ENCODE data around the gene ADARB2. TPM values are rescaled to one million over a fixed set of nuclear protein-coding genes. Genes with fewer than 3 reads are reported as not detected.

Gene ADARB2
- total RNA-seq, 6 experiments from 2014 or later: not detected

DNA sequence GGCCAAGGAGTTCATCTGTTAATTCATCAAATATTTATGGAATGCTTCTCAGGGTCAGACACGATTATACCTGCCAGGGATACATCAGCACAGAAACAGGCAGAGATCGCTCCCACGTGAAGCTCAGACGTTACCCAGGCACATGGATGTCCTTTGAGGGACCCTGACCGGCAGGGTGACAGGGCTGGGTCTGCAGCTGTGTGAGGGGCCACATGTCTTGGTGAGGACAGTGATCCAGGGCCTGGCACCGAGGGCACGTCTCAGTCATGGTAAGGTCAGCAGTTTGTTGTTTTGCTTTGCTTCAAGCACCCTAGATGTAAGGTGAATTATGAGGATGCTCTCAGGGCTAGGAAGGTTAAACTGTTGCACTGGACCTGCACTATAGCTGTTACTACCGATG, 453.2 kb downstream of the ADARB2 start:
- DNase-seq: no peak
- Mint-ChIP-seq H3K4me1 (ENCODE audit: low read depth) (no peaks in the 10 kb centered on the region), H3K9me3 (peaks cover 35% of the 10 kb centered on the region), H3K4me3 (no peak overlapping the region), H3K36me3 (ENCODE audit: low read depth) (no peaks in the 10 kb centered on the region), H3K27me3 (ENCODE audit: insufficient read depth) (no peaks in the 10 kb centered on the region), H3K27ac (no peak overlapping the region)
- TF ChIP-seq CTCF (IDR thresholded peaks at IDR 0.05): no peak

DNA sequence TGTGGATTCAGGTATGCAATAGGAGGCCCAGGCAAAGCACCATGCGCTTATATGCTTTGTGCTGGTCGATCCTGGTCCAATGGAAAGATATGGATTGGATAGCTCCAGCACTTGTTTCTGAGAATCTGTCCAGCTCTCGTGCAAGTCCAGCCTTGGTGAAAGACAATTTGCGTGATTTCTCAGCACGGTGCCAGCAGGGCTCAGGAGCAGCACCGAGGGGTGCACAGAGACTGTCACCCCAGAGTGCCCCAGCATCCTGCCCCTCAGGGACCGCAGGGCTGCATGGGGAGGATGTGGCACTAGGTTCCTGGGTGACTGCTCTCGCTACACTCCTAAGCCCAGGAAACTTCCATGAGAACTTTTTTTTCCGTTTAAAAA, 455.9 kb downstream of the ADARB2 start:
- H3K27ac Mint-ChIP-seq: no peak overlapping the region
- H3K9me3 Mint-ChIP-seq: peaks cover 45% of the 10 kb centered on the region
- DNase-seq: no peak
- no peak for TF ChIP-seq CTCF (IDR thresholded peaks at IDR 0.05)
- H3K4me1 Mint-ChIP-seq (ENCODE audit: low read depth): no peaks in the 10 kb centered on the region
- H3K4me3 Mint-ChIP-seq: no peak overlapping the region
- H3K36me3 Mint-ChIP-seq (ENCODE audit: low read depth): no peaks in the 10 kb centered on the region
- H3K27me3 Mint-ChIP-seq (ENCODE audit: insufficient read depth): no peaks in the 10 kb centered on the region

- TF ChIP-seq CTCF (IDR thresholded peaks at IDR 0.05): no peak
- Mint-ChIP-seq H3K27ac (no peak overlapping the region), H3K9me3 (peaks cover 49% of the 10 kb centered on the region), H3K4me3 (no peak overlapping the region), H3K36me3 (ENCODE audit: low read depth) (no peaks in the 10 kb centered on the region), H3K4me1 (ENCODE audit: low read depth) (no peaks in the 10 kb centered on the region), H3K27me3 (ENCODE audit: insufficient read depth) (no peaks in the 10 kb centered on the region)
- no peak for DNase-seq
Measured at GRCh38 chr10:1280466-1281404, 456.6 kb downstream of the ADARB2 start.

- H3K27me3 Mint-ChIP-seq (ENCODE audit: insufficient read depth): 0 out of 2 replicates have a peak, but pooled peaks cover 3% of the 10 kb centered on the region
- peaks cover 3% of the 10 kb centered on the region for H3K36me3 Mint-ChIP-seq (ENCODE audit: low read depth)
- TF ChIP-seq CTCF (IDR thresholded peaks at IDR 0.05): no peak
- no peak overlapping the region for H3K4me3 Mint-ChIP-seq
- no peaks in the 10 kb centered on the region for H3K4me1 Mint-ChIP-seq (ENCODE audit: low read depth)
- DNase-seq: no peak
- peaks cover 45% of the 10 kb centered on the region for H3K9me3 Mint-ChIP-seq
- H3K27ac Mint-ChIP-seq: no peak overlapping the region
Measured at GRCh38 chr10:1278306-1278705, 459.0 kb downstream of the ADARB2 start.

DNA sequence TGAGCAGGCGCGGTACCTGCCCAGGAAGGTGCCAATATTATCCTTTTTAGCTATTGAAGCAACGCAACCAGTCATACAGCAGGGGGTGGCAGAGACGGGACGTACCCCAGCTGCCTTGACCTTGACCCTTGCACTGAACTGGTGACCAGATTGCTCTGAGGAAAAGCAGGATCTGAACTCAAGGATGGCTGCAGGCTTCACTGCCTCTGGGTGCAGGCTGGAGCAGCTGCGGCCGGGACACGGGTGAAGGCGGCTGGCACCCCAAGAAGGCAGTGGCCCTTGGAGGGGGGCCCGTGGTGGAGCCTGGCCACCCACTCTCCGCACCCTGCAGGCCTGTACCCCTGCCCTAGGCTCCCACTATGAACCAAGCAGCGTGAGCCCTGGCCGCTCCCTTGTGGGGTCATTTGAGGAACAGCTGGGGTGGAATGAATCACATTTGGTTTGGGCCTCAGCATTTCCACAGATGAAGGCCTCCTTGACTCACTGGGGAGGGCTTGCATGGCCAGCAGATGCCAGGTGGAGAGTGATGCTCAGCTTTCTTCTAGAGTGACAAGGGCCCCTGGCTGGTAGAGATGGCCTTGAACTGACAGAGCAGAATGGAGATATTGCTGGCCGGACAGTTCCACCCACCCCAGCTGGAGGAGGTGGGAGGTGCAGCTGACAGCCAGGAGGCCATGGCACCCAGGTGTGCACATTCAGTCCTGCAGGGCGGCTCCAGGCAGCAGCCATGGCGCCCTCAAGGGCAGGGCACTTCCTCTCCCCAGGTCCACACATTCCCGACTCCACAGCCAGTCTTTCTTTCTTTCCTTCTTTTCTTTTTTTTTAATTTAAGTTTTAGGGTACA, 462.4 kb downstream of the ADARB2 start:
- Mint-ChIP-seq H3K27ac (no peak overlapping the region), H3K27me3 (ENCODE audit: insufficient read depth) (0 out of 2 replicates have a peak, but pooled peaks cover 3% of the 10 kb centered on the region), H3K36me3 (ENCODE audit: low read depth) (peaks cover 3% of the 10 kb centered on the region), H3K4me3 (no peak overlapping the region), H3K4me1 (ENCODE audit: low read depth) (no peaks in the 10 kb centered on the region), H3K9me3 (peaks cover 54% of the 10 kb centered on the region)
- no peak for DNase-seq
- TF ChIP-seq CTCF (IDR thresholded peaks at IDR 0.05): no peak

All from HFFc6 (cell line).